Hepatocyte (in vitro differentiated cells): ENCODE results near the gene HILPDA.

Experiments used
- CTCF ChIP-seq: fragments of 200-600 bp; sonication (generic); IDR thresholded peaks from 2 replicates; pipeline ENCODE4 v1.5.1; 2016; ENCODE audit warnings: antibody characterized with exemption, mild to moderate bottlenecking; ENCODE audit not compliant: poor library complexity
- EZH2 ChIP-seq: fragments of 200-600 bp; sonication (generic); IDR thresholded peaks from 2 replicates; pipeline ENCODE4 v1.6.1; 2016; ENCODE audit warnings: antibody characterized with exemption, mild to moderate bottlenecking, borderline replicate concordance

GRCh38 chr7:128422037-128422436 lies 33.6 kb upstream of the HILPDA start:
- TF ChIP-seq CTCF (no peak), EZH2 (no peak)
